HCT116 (cell line): Measurements from ENCODE around the gene LUZP2. TPM values are rescaled to one million over a fixed set of nuclear protein-coding genes. Genes with fewer than 3 reads are reported as not detected.

ENCODE experiments used
- ATAC-seq: fragments of 200-7000 bp; cut with Tn5 transposase; 2 replicates; pipeline ENCODE4 v1.9.1; 2020; ENCODE audit warnings: mild to moderate bottlenecking, moderate library complexity
- BruUV-seq: library from RNA; stranded (reverse); fragments of 400-500 nt; replicated peaks from 2 replicates; lab custom pipeline; 2021; lab: Mats Ljungman, UMichigan
- CTCF ChIA-PET: fragments of 300-600 bp; sonication (Branson Sonifier 250); formaldehyde crosslinking; loops from one replicate; lab custom pipeline; 2021; ENCODE audit warnings: antibody characterized with exemption; lab: Charles Lee
- POLR2A ChIA-PET: fragments of 300-600, 350-600 bp; sonication (Branson Sonifier 250); formaldehyde crosslinking; loops from one replicate; lab custom pipeline; 2021; ENCODE audit warnings: antibody characterized with exemption; lab: Charles Lee
- RAD21 ChIA-PET, 2 experiments: fragments of 300-600 bp; sonication (Branson Sonifier 250); formaldehyde crosslinking; loops; one replicate each; lab custom pipeline; 2023; ENCODE audit warnings: low total read pairs in 2 of 2; ENCODE audit not compliant: uncharacterized antibody in 2 of 2, unreplicated experiment in 2 of 2, low non-redundant PET in 1 of 2; lab: Charles Lee
- DNase-seq: peaks from one replicate; pipeline ENCODE4 v3.0.0-alpha.2; 2010; ENCODE audit warnings: low read depth, low spot score
- H2AFZ ChIP-seq: fragments of 200-600 bp; shearing (Covaris generic), sonication (generic); 2 replicates; pipeline ENCODE4 v1.6.1; 2017; ENCODE audit warnings: low read depth, mixed run types, mixed read lengths, antibody characterized with exemption, low read length; ENCODE audit not compliant: poor library complexity, severe bottlenecking
- H3K27ac ChIP-seq: 2 replicates; pipeline ENCODE4 v1.5.1; 2012; ENCODE audit warnings: low read depth, low read length
- H3K27me3 ChIP-seq: fragments of 200-600 bp; sonication (generic); 2 replicates; pipeline ENCODE4 v1.6.1; 2016; ENCODE audit warnings: mixed run types, low read length, mixed read lengths; ENCODE audit not compliant: insufficient read depth
- H3K36me3 ChIP-seq, 2 experiments: fragments of 200-500 bp in 1 of 2; fragments of 200-600 bp in 1 of 2; sonication (Bioruptor generic) in 1 of 2; sonication (generic) in 1 of 2; 2 replicates each; pipeline versions ENCODE4 v1.5.1 to v1.6.1; 2014 to 2016; ENCODE audit warnings: low read length in 2 of 2, inconsistent platforms in 1 of 2, mixed read lengths in 1 of 2, mixed run types in 1 of 2; ENCODE audit not compliant: insufficient read depth in 2 of 2, control insufficient read depth in 1 of 2
- H3K4me1 ChIP-seq, 2 experiments: fragments of 200-600 bp in 1 of 2; sonication (generic) in 1 of 2; 2 replicates each; pipeline versions ENCODE4 v1.5.1 to v1.6.1; 2012 to 2017; ENCODE audit warnings: low read length in 2 of 2, inconsistent platforms in 1 of 2, mild to moderate bottlenecking in 1 of 2, mixed read lengths in 1 of 2, mixed run types in 1 of 2, moderate library complexity in 1 of 2; ENCODE audit not compliant: insufficient read depth in 2 of 2, control insufficient read depth in 1 of 2
- H3K4me2 ChIP-seq: fragments of 200-600 bp; sonication (generic); 2 replicates; pipeline ENCODE4 v1.6.1; 2017; ENCODE audit warnings: mixed run types, low read length, mixed read lengths
- H3K4me3 ChIP-seq, 2 experiments: fragments of 200-600 bp in 1 of 2; sonication (generic) in 1 of 2; replicated peaks in 1 of 2; 2 replicates each; pipeline ENCODE4 v1.5.1; 2011 to 2016; ENCODE audit warnings: low read length in 2 of 2, control low read depth in 1 of 2, low read depth in 1 of 2, mild to moderate bottlenecking in 1 of 2, mixed read lengths in 1 of 2, mixed run types in 1 of 2
- H3K79me2 ChIP-seq: fragments of 200-600 bp; sonication (generic); 2 replicates; pipeline ENCODE4 v1.6.1; 2017; ENCODE audit warnings: mild to moderate bottlenecking, mixed run types, low read length, moderate library complexity, mixed read lengths; ENCODE audit not compliant: insufficient read depth
- H3K9ac ChIP-seq: fragments of 200-600 bp; sonication (generic); 2 replicates; pipeline ENCODE4 v1.6.1; 2016; ENCODE audit warnings: low read length, mixed read lengths
- H3K9me2 ChIP-seq: fragments of 200-600 bp; sonication (generic), shearing (Covaris generic); 2 replicates; pipeline ENCODE4 v1.6.1; 2017; ENCODE audit warnings: mixed run types, mild to moderate bottlenecking, moderate library complexity; ENCODE audit not compliant: insufficient read depth
- H3K9me3 ChIP-seq, 2 experiments: fragments of 200-500 bp in 1 of 2; fragments of 200-600 bp in 1 of 2; sonication (Bioruptor generic) in 1 of 2; sonication (generic) in 1 of 2; 2 replicates each; pipeline ENCODE4 v1.6.1; 2014 to 2017; ENCODE audit warnings: low read length in 2 of 2, mixed read lengths in 2 of 2, inconsistent platforms in 1 of 2, low read depth in 1 of 2, mild to moderate bottlenecking in 1 of 2, mixed run types in 1 of 2, moderate library complexity in 1 of 2; ENCODE audit not compliant: control insufficient read depth in 1 of 2, insufficient read depth in 1 of 2
- H4K20me1 ChIP-seq: fragments of 200-600 bp; sonication (generic), shearing (Covaris generic); 2 replicates; pipeline ENCODE4 v1.6.1; 2017; ENCODE audit warnings: mixed run types, mild to moderate bottlenecking, moderate library complexity; ENCODE audit not compliant: insufficient read depth
- CBX3 ChIP-seq: IDR thresholded peaks from 2 replicates; pipeline ENCODE4 v1.6.1; 2012; ENCODE audit warnings: low read depth
- CEBPB ChIP-seq: IDR thresholded peaks from 2 replicates; pipeline ENCODE4 v1.6.1; 2012; ENCODE audit warnings: low read depth
- ELF1 ChIP-seq: IDR thresholded peaks from 2 replicates; pipeline ENCODE4 v1.6.1; 2012; ENCODE audit warnings: low read depth, borderline replicate concordance
- EZH2 ChIP-seq: fragments of 200-600 bp; sonication (generic); IDR thresholded peaks from 2 replicates; pipeline ENCODE4 v1.6.1; 2017; ENCODE audit warnings: antibody characterized with exemption, mixed run types
- EZH2phosphoT487 ChIP-seq: fragments of 200-600 bp; IDR thresholded peaks from 2 replicates; pipeline ENCODE4 v1.6.1; 2018; ENCODE audit warnings: antibody characterized with exemption, borderline replicate concordance
- JUND ChIP-seq: IDR thresholded peaks from 2 replicates; pipeline ENCODE4 v1.6.1; 2012
- POLR2A ChIP-seq: IDR thresholded peaks from 2 replicates; pipeline ENCODE4 v1.7.0; 2011; ENCODE audit warnings: borderline replicate concordance; ENCODE audit not compliant: insufficient read depth, insufficient read length; ENCODE audit errors: extremely low read depth
- POLR2AphosphoS5 ChIP-seq: IDR thresholded peaks from 2 replicates; pipeline ENCODE4 v1.6.1; 2011; ENCODE audit warnings: mild to moderate bottlenecking, low read depth, low read length, moderate library complexity
- RAD21 ChIP-seq: IDR thresholded peaks from 2 replicates; pipeline ENCODE4 v1.6.1; 2012; ENCODE audit warnings: low read depth, mild to moderate bottlenecking
- REST ChIP-seq: IDR thresholded peaks from 2 replicates; pipeline ENCODE4 v1.6.1; 2012; ENCODE audit warnings: low read depth
- SIN3A ChIP-seq: IDR thresholded peaks from 2 replicates; pipeline ENCODE4 v1.6.1; 2012; ENCODE audit warnings: low read depth
- SP1 ChIP-seq: IDR thresholded peaks from 2 replicates; pipeline ENCODE4 v1.6.1; 2012; ENCODE audit warnings: low read depth
- SRF ChIP-seq: IDR thresholded peaks from 2 replicates; pipeline ENCODE4 v1.6.1; 2012; ENCODE audit warnings: low read depth
- TCF7L2 ChIP-seq: IDR thresholded peaks from 2 replicates; pipeline ENCODE4 v1.7.0; 2011; ENCODE audit warnings: borderline replicate concordance, inconsistent platforms; ENCODE audit not compliant: insufficient read depth, insufficient read length; ENCODE audit errors: extremely low read depth
- YY1 ChIP-seq: IDR thresholded peaks from 2 replicates; pipeline ENCODE4 v1.6.1; 2011; ENCODE audit warnings: low read length, low read depth, moderate library complexity, mild to moderate bottlenecking; ENCODE audit not compliant: insufficient replicate concordance; ENCODE audit errors: extremely low read depth
- ZNF274 ChIP-seq: fragments of 200-500 bp; sonication (Bioruptor generic); IDR thresholded peaks from 2 replicates; pipeline ENCODE4 v1.6.1; 2014; ENCODE audit warnings: mild to moderate bottlenecking, low read depth, low read length, inconsistent platforms
- intact Hi-C: fragments of 100-400 bp; cut with micrococcal nuclease; formaldehyde crosslinking; loops from 2 replicates; pipeline ENCODE4 v1.10.0; 2022
- total RNA-seq: library from RNA; stranded (reverse); gene quantifications from one replicate; pipeline ENCODE4 v1.2.1, GENCODE V29; 2021; ENCODE audit not compliant: unreplicated experiment
- TF ChIP-seq, protein P1 (sequence below): IDR thresholded peaks from 2 replicates; pipeline ENCODE4 v1.6.1; 2012
- TF ChIP-seq, protein P2 (sequence below), 3 experiments: fragments of 200-600 bp in 1 of 3; sonication (generic) in 1 of 3; IDR thresholded peaks in 2 of 3; conservative IDR thresholded peaks in 1 of 3; 2 replicates each; pipeline ENCODE4 v1.5.1; 2012 to 2017; ENCODE audit warnings: low read depth in 2 of 3, low read length in 2 of 3, antibody characterized with exemption in 1 of 3, borderline replicate concordance in 1 of 3, control low read depth in 1 of 3, mild to moderate bottlenecking in 1 of 3, mixed read lengths in 1 of 3, mixed run types in 1 of 3, moderate library complexity in 1 of 3; ENCODE audit not compliant: insufficient read depth in 1 of 3

The LUZP2 gene
- total RNA-seq, 1 experiment from 2014 or later: not detected

GRCh38 chr11:24808173-24808572 lies 311.3 kb downstream of the LUZP2 start (continued):
- TF ChIP-seq, protein P1, sequence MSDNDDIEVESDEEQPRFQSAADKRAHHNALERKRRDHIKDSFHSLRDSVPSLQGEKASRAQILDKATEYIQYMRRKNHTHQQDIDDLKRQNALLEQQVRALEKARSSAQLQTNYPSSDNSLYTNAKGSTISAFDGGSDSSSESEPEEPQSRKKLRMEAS: no peak
- TF ChIP-seq YY1: no peak
- TF ChIP-seq, all 23 proteins: peak for 0

- no peak overlapping the region for H2AFZ ChIP-seq
- CTCF ChIA-PET: no interaction called here
- TF ChIP-seq ELF1 (no peak), SRF (no peak), CEBPB (no peak), EZH2phosphoT487 (no peak), TCF7L2 (no peak), RAD21 (no peak), SIN3A (no peak), POLR2A (no peak), SP1 (no peak), POLR2AphosphoS5 (no peak), JUND (no peak), REST (no peak), CBX3 (no peak), ZNF274 (no peak), EZH2 (no peak)
- TF ChIP-seq, protein P2, sequence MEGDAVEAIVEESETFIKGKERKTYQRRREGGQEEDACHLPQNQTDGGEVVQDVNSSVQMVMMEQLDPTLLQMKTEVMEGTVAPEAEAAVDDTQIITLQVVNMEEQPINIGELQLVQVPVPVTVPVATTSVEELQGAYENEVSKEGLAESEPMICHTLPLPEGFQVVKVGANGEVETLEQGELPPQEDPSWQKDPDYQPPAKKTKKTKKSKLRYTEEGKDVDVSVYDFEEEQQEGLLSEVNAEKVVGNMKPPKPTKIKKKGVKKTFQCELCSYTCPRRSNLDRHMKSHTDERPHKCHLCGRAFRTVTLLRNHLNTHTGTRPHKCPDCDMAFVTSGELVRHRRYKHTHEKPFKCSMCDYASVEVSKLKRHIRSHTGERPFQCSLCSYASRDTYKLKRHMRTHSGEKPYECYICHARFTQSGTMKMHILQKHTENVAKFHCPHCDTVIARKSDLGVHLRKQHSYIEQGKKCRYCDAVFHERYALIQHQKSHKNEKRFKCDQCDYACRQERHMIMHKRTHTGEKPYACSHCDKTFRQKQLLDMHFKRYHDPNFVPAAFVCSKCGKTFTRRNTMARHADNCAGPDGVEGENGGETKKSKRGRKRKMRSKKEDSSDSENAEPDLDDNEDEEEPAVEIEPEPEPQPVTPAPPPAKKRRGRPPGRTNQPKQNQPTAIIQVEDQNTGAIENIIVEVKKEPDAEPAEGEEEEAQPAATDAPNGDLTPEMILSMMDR (IDR thresholded peaks at IDR 0.05 in 2 of 3, conservative IDR thresholded peaks at IDR 0.05 in 1 of 3; ENCODE audit: borderline replicate concordance in 1 of 3, insufficient read depth in 1 of 3, low read depth in 2 of 3, low read length in 2 of 3): no peak
- TF ChIP-seq, protein P1: no peak
These were observed 322.2 kb downstream of the LUZP2 start for GRCh38 chr11:24819006-24819405.

More at GRCh38 chr11:24819006-24819405, 322.2 kb downstream of the LUZP2 start:
- Histone ChIP-seq H3K4me1 (no peaks in the 10 kb centered on the region), H3K9me3 (peaks cover 3 to 13% of the 10 kb centered on the region in 2 experiments; a peak in 2 of 4 replicates), H3K79me2 (no peaks in the 10 kb centered on the region), H3K4me2 (no peak overlapping the region), H4K20me1 (no peaks in the 10 kb centered on the region), H3K27me3 (no peaks in the 10 kb centered on the region), H3K36me3 (no peaks in the 10 kb centered on the region), H3K9me2 (no peaks in the 10 kb centered on the region), H3K4me3 (no peak overlapping the region), H3K9ac (no peak overlapping the region), H3K27ac (no peak overlapping the region)
- intact Hi-C loops: no loop called here
- RAD21 ChIA-PET: no interaction called here
- ATAC-seq (no peak), DNase-seq (no peak)
- BruUV-seq: no TSS peak
- POLR2A ChIA-PET: no interaction called here
